SK-N-SH (cell line): Measurements from ENCODE around the gene RUVBL2. TPM values are rescaled to one million over a fixed set of nuclear protein-coding genes. Genes with fewer than 3 reads are reported as not detected.

ENCODE experiments used
- CTCF ChIA-PET: fragments of 300-600, 350-600 bp; formaldehyde crosslinking; extraction: SDS; loops from one replicate; lab custom pipeline; 2021; lab: Yijun Ruan, JAX
- POLR2A ChIA-PET: fragments of 350-600 bp; sonication (Branson Sonifier 250); formaldehyde crosslinking; extraction: SDS; loops from one replicate; lab custom pipeline; 2020; ENCODE audit warnings: antibody characterized with exemption, inconsistent platforms; lab: Yijun Ruan, JAX
- DNase-seq: peaks from one replicate; pipeline ENCODE4 v3.0.0; 2012
- H2AFZ ChIP-seq: fragments of 200-600 bp; sonication (generic); 2 replicates; pipeline ENCODE4 v1.8.1; 2016; ENCODE audit warnings: antibody characterized with exemption, mild to moderate bottlenecking, low read depth
- H3F3A ChIP-seq: fragments of 200-600 bp; sonication (generic); replicated peaks from 2 replicates; pipeline ENCODE3; 2016; ENCODE audit warnings: antibody characterized with exemption, mild to moderate bottlenecking; ENCODE audit not compliant: insufficient read depth
- H3K27ac ChIP-seq, 2 experiments: fragments of 200-500 bp in 1 of 2; fragments of 200-600 bp in 1 of 2; sonication (Bioruptor generic) in 1 of 2; sonication (generic), shearing (Covaris generic) in 1 of 2; 2 replicates each; pipeline versions ENCODE4 v1.5.1 to v1.6.1; 2014 to 2016; ENCODE audit warnings: low read depth in 2 of 2, inconsistent platforms in 1 of 2, low read length in 1 of 2, mild to moderate bottlenecking in 1 of 2, mixed read lengths in 1 of 2
- H3K27me3 ChIP-seq: fragments of 200-600 bp; sonication (generic), shearing (Covaris generic); 2 replicates; pipeline ENCODE4 v1.6.1; 2016; ENCODE audit warnings: mixed run types; ENCODE audit not compliant: insufficient read depth
- H3K36me3 ChIP-seq, 2 experiments: fragments of 200-500 bp in 1 of 2; fragments of 200-600 bp in 1 of 2; sonication (Bioruptor generic) in 1 of 2; sonication (generic) in 1 of 2; replicated peaks in 1 of 2; 2 replicates each; pipeline versions ENCODE3 to v1.5.1; 2014 to 2016; ENCODE audit warnings: low read length in 1 of 2, mild to moderate bottlenecking in 1 of 2; ENCODE audit not compliant: insufficient read depth in 2 of 2, control insufficient read depth in 1 of 2
- H3K4me1 ChIP-seq, 2 experiments: fragments of 200-500 bp in 1 of 2; fragments of 200-600 bp in 1 of 2; sonication (Bioruptor generic) in 1 of 2; sonication (generic), shearing (Covaris generic) in 1 of 2; 2 replicates each; pipeline versions ENCODE4 v1.5.1 to v1.6.1; 2014 to 2016; ENCODE audit warnings: low read depth in 1 of 2, low read length in 1 of 2, mixed run types in 1 of 2; ENCODE audit not compliant: insufficient read depth in 2 of 2, control insufficient read depth in 1 of 2
- H3K4me2 ChIP-seq: fragments of 200-600 bp; sonication (generic), shearing (Covaris generic); 2 replicates; pipeline ENCODE4 v1.6.1; 2017; ENCODE audit warnings: mixed run types
- H3K4me3 ChIP-seq, 2 experiments: fragments of 200-500 bp in 1 of 2; fragments of 200-600 bp in 1 of 2; sonication (Bioruptor generic) in 1 of 2; sonication (generic), shearing (Covaris generic) in 1 of 2; 2 replicates each; pipeline versions ENCODE4 v1.5.1 to v1.8.1; 2014 to 2016; ENCODE audit warnings: low read depth in 2 of 2, inconsistent platforms in 1 of 2, low read length in 1 of 2, mild to moderate bottlenecking in 1 of 2, mixed read lengths in 1 of 2, moderate library complexity in 1 of 2
- H3K79me2 ChIP-seq: fragments of 200-600 bp; sonication (generic); 2 replicates; pipeline ENCODE4 v1.8.1; 2017; ENCODE audit warnings: mild to moderate bottlenecking; ENCODE audit not compliant: insufficient read depth
- H3K9ac ChIP-seq: fragments of 200-600 bp; sonication (generic); 2 replicates; pipeline ENCODE4 v1.6.1; 2017; ENCODE audit warnings: mixed run types
- H3K9me2 ChIP-seq: fragments of 200-600 bp; sonication (generic); 2 replicates; pipeline ENCODE4 v1.6.1; 2017; ENCODE audit warnings: mixed run types
- H3K9me3 ChIP-seq: fragments of 200-600 bp; sonication (generic); 2 replicates; pipeline ENCODE4 v1.6.1; 2017; ENCODE audit warnings: mixed run types, mild to moderate bottlenecking, moderate library complexity
- H4K20me1 ChIP-seq: fragments of 200-600 bp; sonication (generic); 2 replicates; pipeline ENCODE4 v1.6.1; 2017; ENCODE audit warnings: mild to moderate bottlenecking, mixed run types; ENCODE audit not compliant: insufficient read depth
- ELF1 ChIP-seq: IDR thresholded peaks from 2 replicates; pipeline ENCODE4 v1.4.0; 2012
- EP300 ChIP-seq, 2 experiments: IDR thresholded peaks; 2 replicates each; pipeline versions ENCODE4 v1.4.0 to v1.6.1; 2012; ENCODE audit warnings: borderline replicate concordance in 1 of 2, low read depth in 1 of 2, low read length in 1 of 2
- EZH2phosphoT487 ChIP-seq: fragments of 200-600 bp; sonication (generic); IDR thresholded peaks from 2 replicates; pipeline ENCODE4 v1.6.1; 2017; ENCODE audit warnings: low read depth, mixed run types, mild to moderate bottlenecking, antibody characterized with exemption, moderate library complexity, borderline replicate concordance
- FOSL2 ChIP-seq: IDR thresholded peaks from 2 replicates; pipeline ENCODE4 v1.4.0; 2012; ENCODE audit warnings: low read depth, mild to moderate bottlenecking, moderate library complexity, borderline replicate concordance
- FOXJ3 ChIP-seq: sonication (generic); formaldehyde crosslinking; IDR thresholded peaks from 2 replicates; pipeline ENCODE4 v1.5.1; 2020; ENCODE audit warnings: mild to moderate bottlenecking, missing genetic modification reagents
- FOXM1 ChIP-seq: IDR thresholded peaks from 2 replicates; pipeline ENCODE4 v1.4.0; 2012; ENCODE audit warnings: low read depth, mild to moderate bottlenecking
- GABPA ChIP-seq: IDR thresholded peaks from 2 replicates; pipeline ENCODE4 v1.4.0; 2012; ENCODE audit warnings: low read depth, mild to moderate bottlenecking
- GATA2 ChIP-seq: sonication (generic); formaldehyde crosslinking; IDR thresholded peaks from 2 replicates; pipeline ENCODE4 v1.5.0; 2020; ENCODE audit warnings: mild to moderate bottlenecking, missing genetic modification reagents
- IRF3 ChIP-seq: fragments of 150-350 bp; IDR thresholded peaks from 2 replicates; pipeline ENCODE4 v1.6.1; 2016; ENCODE audit warnings: mild to moderate bottlenecking, low read depth, low read length
- JUND ChIP-seq: IDR thresholded peaks from 2 replicates; pipeline ENCODE4 v1.4.0; 2012
- MAX ChIP-seq: IDR thresholded peaks from 2 replicates; pipeline ENCODE4 v1.4.0; 2012; ENCODE audit warnings: low read depth
- MEF2A ChIP-seq: IDR thresholded peaks from 2 replicates; pipeline ENCODE4 v1.4.0; 2012; ENCODE audit warnings: low read depth, borderline replicate concordance
- NFIC ChIP-seq: IDR thresholded peaks from 2 replicates; pipeline ENCODE4 v1.4.0; 2012; ENCODE audit warnings: borderline replicate concordance
- POLR2AphosphoS5 ChIP-seq: IDR thresholded peaks from 2 replicates; pipeline ENCODE4 v1.6.1; 2012; ENCODE audit warnings: low read depth, low read length
- RAD21 ChIP-seq: IDR thresholded peaks from 2 replicates; pipeline ENCODE4 v1.6.1; 2012; ENCODE audit warnings: mild to moderate bottlenecking, low read length
- RCOR1 ChIP-seq: fragments of 150-350 bp; IDR thresholded peaks from 2 replicates; pipeline ENCODE4 v1.6.1; 2017; ENCODE audit warnings: antibody characterized with exemption, low read length
- REST ChIP-seq: IDR thresholded peaks from 2 replicates; pipeline ENCODE4 v1.6.1; 2012; ENCODE audit warnings: mild to moderate bottlenecking, low read depth, low read length, moderate library complexity
- RXRA ChIP-seq: IDR thresholded peaks from 2 replicates; pipeline ENCODE4 v1.4.0; 2012; ENCODE audit warnings: low read depth, mild to moderate bottlenecking, borderline replicate concordance
- SIN3A ChIP-seq: IDR thresholded peaks from 2 replicates; pipeline ENCODE4 v1.6.1; 2012; ENCODE audit warnings: low read depth, mild to moderate bottlenecking, low read length, moderate library complexity, borderline replicate concordance
- SMC3 ChIP-seq: IDR thresholded peaks from 2 replicates; pipeline ENCODE4 v1.6.1; 2012; ENCODE audit warnings: low read depth, low read length, improper control_type of control experiment
- YY1 ChIP-seq: IDR thresholded peaks from 2 replicates; pipeline ENCODE4 v1.4.0; 2012; ENCODE audit warnings: low read depth, mild to moderate bottlenecking
- WGBS: methylation state at CpG from one replicate; pipeline ENCODE4 v1.1.6; 2017; ENCODE audit warnings: low lambda C conversion rate; 5-methylcytosine and 5-hydroxymethylcytosine counted together
- polyA plus RNA-seq, 3 experiments: library from polyadenylated mRNA; depleted of rRNA; stranded (reverse); fragments of >200 nt; gene quantifications; 2 replicates each; pipeline ENCODE4 v1.2.3, GENCODE V29; 2012
- TF ChIP-seq, protein P1 (sequence below): fragments of 150-350 bp; IDR thresholded peaks from 2 replicates; pipeline ENCODE4 v1.6.1; 2017; ENCODE audit warnings: antibody characterized with exemption, low read length, low read depth, borderline replicate concordance

The RUVBL2 gene
- polyA plus RNA-seq, 1 of the 3 experiments (the other 2 are of a cell fraction) = 459 TPM

DNA sequence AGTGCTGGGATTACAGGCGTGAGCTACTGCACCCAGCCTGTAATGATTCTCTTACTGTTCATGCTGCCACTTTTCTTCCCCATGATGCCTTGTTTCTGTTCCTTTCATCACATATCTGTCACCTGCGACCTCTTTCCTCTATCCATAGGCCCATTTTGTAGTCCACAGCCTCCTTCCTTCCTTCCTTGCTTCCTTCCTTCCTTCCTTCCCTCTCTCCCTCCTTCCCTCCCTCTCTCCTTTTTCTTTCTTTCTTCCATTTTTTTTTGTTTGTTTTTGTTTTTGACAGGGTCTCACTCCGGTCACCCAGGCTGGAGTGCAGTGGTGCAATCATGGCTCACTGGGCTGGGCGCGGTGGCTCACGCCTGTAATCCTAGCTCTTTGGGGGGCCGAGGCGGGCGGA lies 4.8 kb upstream of the RUVBL2 start:
- peaks cover 42% of the 10 kb centered on the region for H3K79me2 ChIP-seq
- peaks cover 5 to 30% of the 10 kb centered on the region in 2 experiments for H3K36me3 ChIP-seq
- CTCF ChIA-PET = interaction anchor here (6.2 kb wide), 1 partner anchor 17 kb away, joined by 54 read pairs; no protein-coding TSS in a partner anchor
- H3K4me1 ChIP-seq = peaks cover 0 to 7% of the 10 kb centered on the region in 2 experiments; a peak in 1 of 4 replicates
- no peak overlapping the region for H3K4me2 ChIP-seq
- no peaks in the 10 kb centered on the region for H3K27me3 ChIP-seq
- H3K4me3 ChIP-seq = no peak overlapping the region
- no peak overlapping the region for H2AFZ ChIP-seq
- peaks cover 6% of the 10 kb centered on the region for H3F3A ChIP-seq
- POLR2A ChIA-PET = no interaction called here
- no peaks in the 10 kb centered on the region for H3K9me3 ChIP-seq
- H3K27ac ChIP-seq = no peak overlapping the region
- no peak overlapping the region for H3K9ac ChIP-seq
- TF ChIP-seq SIN3A (no peak), FOXM1 (no peak), MAX (no peak), JUND (no peak), NFIC (no peak), EP300 (IDR thresholded peaks at IDR 0.05; ENCODE audit: borderline replicate concordance in 1 of 2, low read depth in 1 of 2, low read length in 1 of 2) (no peak), IRF3 (no peak), ELF1 (no peak), EZH2phosphoT487 (no peak), YY1 (no peak), SMC3 (no peak), GABPA (no peak), RCOR1 (no peak), RXRA (no peak), GATA2 (CRISPR knock-in tag) (no peak), MEF2A (no peak), FOXJ3 (no peak), POLR2AphosphoS5 (no peak)
- H3K9me2 ChIP-seq = no peaks in the 10 kb centered on the region
- no peak for DNase-seq
- 94% methylated on average over 9 of the region's 9 CpGs for WGBS
- no peaks in the 10 kb centered on the region for H4K20me1 ChIP-seq

GRCh38 chr19:48989701-48990291 lies 3.9 kb upstream of the RUVBL2 start:
- peaks cover 51% of the 10 kb centered on the region for H3K79me2 ChIP-seq
- no peak for DNase-seq
- H3K4me1 ChIP-seq = peaks cover 0 to 11% of the 10 kb centered on the region in 2 experiments; a peak in 1 of 4 replicates
- H3K9me2 ChIP-seq = no peaks in the 10 kb centered on the region
- peaks cover 8% of the 10 kb centered on the region for H3F3A ChIP-seq
- H3K9me3 ChIP-seq = no peaks in the 10 kb centered on the region
- H4K20me1 ChIP-seq = no peaks in the 10 kb centered on the region
- H3K4me3 ChIP-seq = no peak overlapping the region
- 94% methylated on average over 14 of the region's 17 CpGs for WGBS
- no peak overlapping the region for H3K4me2 ChIP-seq
- peaks cover 5 to 27% of the 10 kb centered on the region in 2 experiments for H3K36me3 ChIP-seq
- H2AFZ ChIP-seq = no peak overlapping the region
- no peak overlapping the region for H3K27ac ChIP-seq
- ChIA-PET CTCF (interaction anchor here (6.2 kb wide), 1 partner anchor 18 kb away, joined by 54 read pairs; no protein-coding TSS in a partner anchor), POLR2A (no interaction called here)
- H3K27me3 ChIP-seq = no peaks in the 10 kb centered on the region
- no peak overlapping the region for H3K9ac ChIP-seq
- TF ChIP-seq MAX = no peak
- TF ChIP-seq GATA2 (CRISPR knock-in tag) = no peak
- TF ChIP-seq YY1 = no peak
- TF ChIP-seq JUND = no peak
- no peak for TF ChIP-seq MEF2A
- TF ChIP-seq FOSL2 = no peak
- TF ChIP-seq, protein P1, sequence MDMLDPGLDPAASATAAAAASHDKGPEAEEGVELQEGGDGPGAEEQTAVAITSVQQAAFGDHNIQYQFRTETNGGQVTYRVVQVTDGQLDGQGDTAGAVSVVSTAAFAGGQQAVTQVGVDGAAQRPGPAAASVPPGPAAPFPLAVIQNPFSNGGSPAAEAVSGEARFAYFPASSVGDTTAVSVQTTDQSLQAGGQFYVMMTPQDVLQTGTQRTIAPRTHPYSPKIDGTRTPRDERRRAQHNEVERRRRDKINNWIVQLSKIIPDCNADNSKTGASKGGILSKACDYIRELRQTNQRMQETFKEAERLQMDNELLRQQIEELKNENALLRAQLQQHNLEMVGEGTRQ = no peak
- TF ChIP-seq SIN3A = no peak
- TF ChIP-seq EP300 (IDR thresholded peaks at IDR 0.05; ENCODE audit: borderline replicate concordance in 1 of 2, low read depth in 1 of 2, low read length in 1 of 2) = no peak
- TF ChIP-seq NFIC = no peak
- TF ChIP-seq RAD21 = no peak
- no peak for TF ChIP-seq REST
